SK-N-MC (cell line): ENCODE results near the gene UBR7.

Experiments used
- EZH2 ChIP-seq: fragments of 200-600 bp; sonication (generic); IDR thresholded peaks from one replicate; pipeline ENCODE4 v1.6.1; 2017; ENCODE audit warnings: antibody characterized with exemption
- POLR2AphosphoS5 ChIP-seq: IDR thresholded peaks from 2 replicates; pipeline ENCODE4 v1.6.1; 2012; ENCODE audit warnings: mild to moderate bottlenecking, low read depth, low read length, borderline replicate concordance

DNA sequence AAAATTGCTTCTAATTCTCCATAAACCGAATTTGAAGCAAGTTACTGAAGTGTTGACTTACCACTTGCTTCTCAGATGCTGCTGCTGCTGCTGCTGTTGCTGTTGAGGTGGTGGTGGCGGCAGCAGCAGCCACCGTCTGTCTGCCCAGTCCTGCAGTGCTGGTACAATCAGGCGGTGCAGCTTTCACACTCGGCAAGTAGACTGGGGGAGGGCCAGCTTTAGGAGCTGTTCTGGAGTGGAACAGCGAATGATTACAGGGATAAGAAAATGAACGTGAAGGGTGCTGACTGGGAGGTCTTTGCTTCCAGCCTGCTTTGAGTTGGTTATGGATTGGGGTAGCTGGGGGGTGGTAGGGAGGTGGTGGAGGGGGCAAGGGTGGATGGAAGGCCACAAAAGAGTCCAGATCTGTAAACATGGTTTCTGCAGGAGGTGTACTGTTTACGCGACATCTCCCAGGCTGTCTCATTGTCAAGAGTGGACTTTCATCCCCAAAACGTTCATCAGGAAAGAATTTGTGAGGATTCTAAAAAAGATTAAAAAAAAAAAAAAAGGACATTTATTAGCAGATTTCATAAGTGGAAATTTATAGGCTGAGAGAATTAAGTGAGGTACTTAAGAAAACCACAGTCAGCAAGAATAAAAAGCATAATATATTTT, 38.8 kb downstream of the UBR7 start:
- TF ChIP-seq POLR2AphosphoS5 (no peak), EZH2 (no peak)
